ENCODE measurements around the gene OBSL1. TPM values are rescaled to one million over a fixed set of nuclear protein-coding genes. Genes with fewer than 3 reads are reported as not detected.

Gene OBSL1
- total RNA-seq, 1 experiment from 2014 or later: 76.5 TPM

DNA sequence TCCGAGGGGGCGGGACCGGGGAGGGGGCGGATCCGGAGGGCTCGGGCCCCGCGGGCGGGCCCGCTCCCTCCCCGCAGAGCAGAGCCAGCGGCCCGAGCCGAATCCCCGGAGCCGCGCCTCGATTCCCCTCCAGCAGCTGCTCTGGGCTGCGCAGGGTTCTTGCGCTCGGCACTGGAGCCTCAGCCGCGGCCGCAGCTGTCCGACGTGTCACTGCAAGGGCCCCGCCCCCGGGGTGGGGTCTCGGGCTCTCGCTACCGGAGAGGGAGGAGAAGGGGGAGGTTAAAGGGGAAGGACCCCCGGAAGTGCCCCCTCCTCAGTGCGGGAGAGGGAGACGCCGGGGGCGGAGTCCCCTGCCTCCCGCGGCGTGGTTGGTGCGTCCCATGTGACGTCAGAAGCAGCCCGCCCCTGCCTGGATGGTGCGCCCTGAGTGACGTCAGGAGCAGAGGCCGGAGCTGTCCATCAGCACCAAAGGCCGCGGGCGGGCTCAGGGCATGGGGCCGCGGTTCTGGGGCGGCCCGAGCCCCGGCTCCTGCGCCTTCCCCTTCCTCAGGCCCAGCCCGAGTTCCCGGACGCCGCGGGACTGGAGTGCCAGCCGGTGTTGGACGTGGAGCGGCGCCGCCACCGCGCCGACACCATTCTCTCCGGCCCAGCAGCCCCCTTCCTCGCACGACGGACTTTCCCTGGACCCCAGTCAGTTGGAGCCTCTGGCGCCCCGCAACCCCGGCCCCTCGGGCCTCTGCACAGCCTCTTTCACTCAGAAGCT lies 27.6 kb downstream of the OBSL1 start, which contains the start of the genes CHPF and TMEM198:
Gene CHPF, minus strand, starts transcription at position 214 of the 763 bp plus-strand sequence. CDS start 271 bp downstream, outside the sequence.
Gene TMEM198, plus strand, starts transcription at position 433 of the 763 bp plus-strand sequence. CDS start 700 bp downstream, outside the sequence.
- peak; percentile 98 for DNase-seq
- BruUV-seq (replicated peaks): no TSS peak
- Mint-ChIP-seq H3K9me3 (ENCODE audit: low read depth, unreplicated experiment) (no peaks in the 10 kb centered on the region), H3K27ac (ENCODE audit: unreplicated experiment) (peak within 1 kb of the TSS; percentile 97), H3K36me3 (ENCODE audit: insufficient read depth, unreplicated experiment) (peaks cover 53% of the 10 kb centered on the region), H3K27me3 (ENCODE audit: unreplicated experiment) (peaks cover 30% of the 10 kb centered on the region), H3K4me3 (ENCODE audit: low read depth, unreplicated experiment) (peak within 1 kb of the TSS; percentile 91), H3K4me1 (ENCODE audit: low read depth, unreplicated experiment) (peaks cover 20% of the 10 kb centered on the region)
- intact Hi-C loops (cut with micrococcal nuclease; ENCODE audit: unreplicated experiment): loop anchor here (2.0 to 5.0 kb wide), 2 partner anchors 53 to 99 kb away; partner anchors contain the start of gene STK11IP
- TF ChIP-seq, protein P1, sequence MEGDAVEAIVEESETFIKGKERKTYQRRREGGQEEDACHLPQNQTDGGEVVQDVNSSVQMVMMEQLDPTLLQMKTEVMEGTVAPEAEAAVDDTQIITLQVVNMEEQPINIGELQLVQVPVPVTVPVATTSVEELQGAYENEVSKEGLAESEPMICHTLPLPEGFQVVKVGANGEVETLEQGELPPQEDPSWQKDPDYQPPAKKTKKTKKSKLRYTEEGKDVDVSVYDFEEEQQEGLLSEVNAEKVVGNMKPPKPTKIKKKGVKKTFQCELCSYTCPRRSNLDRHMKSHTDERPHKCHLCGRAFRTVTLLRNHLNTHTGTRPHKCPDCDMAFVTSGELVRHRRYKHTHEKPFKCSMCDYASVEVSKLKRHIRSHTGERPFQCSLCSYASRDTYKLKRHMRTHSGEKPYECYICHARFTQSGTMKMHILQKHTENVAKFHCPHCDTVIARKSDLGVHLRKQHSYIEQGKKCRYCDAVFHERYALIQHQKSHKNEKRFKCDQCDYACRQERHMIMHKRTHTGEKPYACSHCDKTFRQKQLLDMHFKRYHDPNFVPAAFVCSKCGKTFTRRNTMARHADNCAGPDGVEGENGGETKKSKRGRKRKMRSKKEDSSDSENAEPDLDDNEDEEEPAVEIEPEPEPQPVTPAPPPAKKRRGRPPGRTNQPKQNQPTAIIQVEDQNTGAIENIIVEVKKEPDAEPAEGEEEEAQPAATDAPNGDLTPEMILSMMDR (IDR thresholded peaks at IDR 0.05; ENCODE audit: unreplicated experiment): no peak
- CTCF ChIA-PET: interaction anchor here (0.5 to 1.8 kb wide), 7 partner anchors 9 to 564 kb away, joined by 3 to 8 read pairs (median 3); a partner anchor contains a TSS

DNA sequence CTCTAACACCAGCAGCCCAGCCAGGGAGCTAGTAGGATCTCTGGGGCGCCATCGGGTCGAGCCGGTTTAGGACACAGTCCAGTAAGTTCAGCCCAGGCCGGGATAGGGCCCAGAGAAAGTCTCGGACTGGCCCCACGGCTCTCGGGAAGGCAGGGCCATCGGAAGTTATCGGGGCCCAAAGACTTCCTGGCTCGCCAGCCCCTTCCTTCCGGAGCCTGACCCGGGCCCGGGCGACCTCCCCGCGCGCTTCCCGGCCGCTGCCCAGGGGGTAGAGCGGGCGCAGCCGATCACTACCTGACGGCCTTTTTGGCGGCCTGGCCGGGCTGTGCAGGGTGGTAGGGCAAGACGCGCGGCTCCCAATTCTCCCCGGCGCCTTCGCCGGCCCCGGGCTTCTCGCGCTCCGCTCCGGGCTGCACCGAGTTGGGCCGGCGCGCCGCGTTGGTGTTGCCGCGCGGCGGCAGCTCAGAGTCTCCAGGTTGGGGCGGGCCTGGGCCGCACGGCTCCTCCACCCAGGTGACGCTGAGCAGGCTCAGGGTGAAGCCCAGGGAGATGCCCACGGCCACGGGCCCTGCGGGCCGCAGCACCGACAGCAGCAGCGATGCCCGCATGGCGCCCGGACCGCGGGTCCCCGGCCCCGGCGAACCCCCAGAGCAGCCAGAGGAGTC lies 28.3 kb downstream of the OBSL1 start:
- peak; percentile 69 for DNase-seq
- BruUV-seq (replicated peaks): no TSS peak
- H3K36me3 Mint-ChIP-seq (ENCODE audit: insufficient read depth, unreplicated experiment): peaks cover 58% of the 10 kb centered on the region
- peak overlapping the region; percentile 97 for H3K27ac Mint-ChIP-seq (ENCODE audit: unreplicated experiment)
- peak overlapping the region; percentile 91 for H3K4me3 Mint-ChIP-seq (ENCODE audit: low read depth, unreplicated experiment)
- intact Hi-C loops (cut with micrococcal nuclease; ENCODE audit: unreplicated experiment): loop anchor here (2.0 to 5.0 kb wide), 2 partner anchors 54 to 99 kb away; partner anchors contain the start of gene STK11IP
- peaks cover 30% of the 10 kb centered on the region for H3K27me3 Mint-ChIP-seq (ENCODE audit: unreplicated experiment)
- TF ChIP-seq, protein P1 (IDR thresholded peaks at IDR 0.05; ENCODE audit: unreplicated experiment): no peak
- H3K9me3 Mint-ChIP-seq (ENCODE audit: low read depth, unreplicated experiment): no peaks in the 10 kb centered on the region
- CTCF ChIA-PET: interaction anchor here (0.8 to 1.8 kb wide), 5 partner anchors 9 to 146 kb away, joined by 3 to 8 read pairs (median 3); a partner anchor contains a TSS
- H3K4me1 Mint-ChIP-seq (ENCODE audit: low read depth, unreplicated experiment): peaks cover 20% of the 10 kb centered on the region

DNA sequence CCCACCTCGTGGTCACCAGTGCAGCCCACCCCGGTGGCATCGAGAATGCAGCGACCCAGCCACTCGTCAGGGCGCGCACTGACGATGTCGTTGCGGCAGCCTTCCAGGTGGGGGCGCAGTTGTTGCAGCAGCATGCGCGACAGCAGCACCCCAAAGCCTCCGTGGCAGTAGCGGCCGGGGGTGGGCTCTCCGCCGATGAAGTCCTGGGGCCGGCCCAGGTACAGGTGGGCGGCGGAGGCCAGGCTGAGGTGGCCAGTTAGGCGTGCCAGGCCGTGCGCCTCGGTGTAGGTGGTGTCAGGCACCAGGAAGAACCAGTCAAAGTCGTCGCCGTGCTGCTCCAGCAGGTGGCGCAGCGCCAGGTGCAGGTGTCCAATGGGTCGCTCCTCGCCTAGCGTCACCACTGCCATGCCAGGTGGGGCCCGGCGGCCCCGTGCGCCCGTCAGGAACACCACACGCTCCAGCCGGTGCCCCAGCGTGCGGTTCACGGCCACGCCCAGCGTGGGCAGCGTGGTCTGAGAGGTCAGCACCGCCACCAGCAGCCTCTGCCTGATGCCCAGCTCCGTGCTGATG lies 29.6 kb downstream of the OBSL1 start:
- intact Hi-C loops (cut with micrococcal nuclease; ENCODE audit: unreplicated experiment): loop anchor here (1.0 to 5.0 kb wide), 3 partner anchors 55 to 148 kb away; partner anchors contain the start of gene STK11IP
- H3K4me1 Mint-ChIP-seq (ENCODE audit: low read depth, unreplicated experiment): peaks cover 32% of the 10 kb centered on the region
- peaks cover 25% of the 10 kb centered on the region for H3K27me3 Mint-ChIP-seq (ENCODE audit: unreplicated experiment)
- peak overlapping the region; percentile 28 for H3K27ac Mint-ChIP-seq (ENCODE audit: unreplicated experiment)
- CTCF ChIA-PET: interaction anchor here (0.6 to 1.1 kb wide), 7 partner anchors 10 to 1586 kb away, joined by 3 to 5 read pairs (median 4); partner anchors contain the start of gene OBSL1
- peak overlapping the region; percentile 91 for H3K4me3 Mint-ChIP-seq (ENCODE audit: low read depth, unreplicated experiment)
- DNase-seq: peak; percentile 96
- TF ChIP-seq, protein P1 (IDR thresholded peaks at IDR 0.05; ENCODE audit: unreplicated experiment): peak; percentile 99
- no TSS peak for BruUV-seq (replicated peaks)
- no peaks in the 10 kb centered on the region for H3K9me3 Mint-ChIP-seq (ENCODE audit: low read depth, unreplicated experiment)
- peaks cover 65% of the 10 kb centered on the region for H3K36me3 Mint-ChIP-seq (ENCODE audit: insufficient read depth, unreplicated experiment)

Data from Calu3 (cell line).